Keratinocyte (primary cell): Measurements from ENCODE around the gene NTN1. TPM values are rescaled to one million over a fixed set of nuclear protein-coding genes. Genes with fewer than 3 reads are reported as not detected.

Source experiments
- DNase-seq: peaks from one replicate; pipeline ENCODE4 v3.0.0-alpha.2; 2011; ENCODE audit warnings: low read depth, missing footprints, low spot score
- FAIRE-seq: peaks from 2 replicates; lab custom pipeline; 2011; peaks lifted over from hg19 to GRCh38; lab: Jason Lieb, UNC
- H2AFZ ChIP-seq: 2 replicates; pipeline ENCODE4 v1.6.0; 2012; ENCODE audit warnings: low read length, control low read depth, inconsistent platforms; ENCODE audit not compliant: control insufficient read depth
- H3K27ac ChIP-seq: 2 replicates; pipeline ENCODE4 v1.5.1; 2011; ENCODE audit warnings: low read length; ENCODE audit not compliant: control insufficient read depth, insufficient read depth
- H3K27me3 ChIP-seq: 3 replicates; pipeline ENCODE4 v1.6.0; 2011; ENCODE audit warnings: low read length; ENCODE audit not compliant: control insufficient read depth, insufficient read depth; ENCODE audit errors: extremely low read depth
- H3K36me3 ChIP-seq, 2 experiments: 2 replicates in 1 of 2; 3 replicates in 1 of 2; pipeline ENCODE4 v1.5.1; 2011; ENCODE audit warnings: low read length in 2 of 2, mild to moderate bottlenecking in 1 of 2; ENCODE audit not compliant: control insufficient read depth in 2 of 2, insufficient read depth in 2 of 2; ENCODE audit errors: extremely low read depth in 1 of 2
- H3K4me1 ChIP-seq: 3 replicates; pipeline ENCODE4 v1.5.1; 2011; ENCODE audit warnings: low read length; ENCODE audit not compliant: control insufficient read depth, insufficient read depth; ENCODE audit errors: extremely low read depth
- H3K4me2 ChIP-seq: 3 replicates; pipeline ENCODE4 v1.6.0; 2011; ENCODE audit warnings: low read depth, low read length; ENCODE audit not compliant: control insufficient read depth, insufficient read depth; ENCODE audit errors: extremely low read depth
- H3K4me3 ChIP-seq, 3 experiments: fragments of 200-600 bp in 1 of 3; sonication (generic) in 1 of 3; 2 replicates in 2 of 3; 3 replicates in 1 of 3; pipeline ENCODE4 v1.5.1; 2011 to 2016; ENCODE audit warnings: low read length in 3 of 3, mild to moderate bottlenecking in 3 of 3, control low read depth in 2 of 3, inconsistent platforms in 1 of 3, low read depth in 1 of 3, mixed read lengths in 1 of 3, mixed run types in 1 of 3, moderate library complexity in 1 of 3; ENCODE audit not compliant: control insufficient read depth in 2 of 3, insufficient read depth in 2 of 3; ENCODE audit errors: extremely low read depth in 1 of 3
- H3K79me2 ChIP-seq: 2 replicates; pipeline ENCODE4 v1.6.0; 2012; ENCODE audit warnings: low read length; ENCODE audit not compliant: control insufficient read depth, insufficient read depth
- H3K9ac ChIP-seq: 3 replicates; pipeline ENCODE4 v1.6.0; 2011; ENCODE audit warnings: low read length; ENCODE audit not compliant: control insufficient read depth, insufficient read depth; ENCODE audit errors: extremely low read depth
- H3K9me1 ChIP-seq: 3 replicates; pipeline ENCODE4 v1.6.0; 2011; ENCODE audit warnings: low read length; ENCODE audit not compliant: control insufficient read depth, insufficient read depth; ENCODE audit errors: extremely low read depth
- H3K9me3 ChIP-seq: 2 replicates; pipeline ENCODE4 v1.5.1; 2012; ENCODE audit warnings: low read depth, low read length; ENCODE audit not compliant: control insufficient read depth
- H4K20me1 ChIP-seq: 3 replicates; pipeline ENCODE4 v1.6.0; 2011; ENCODE audit warnings: low read length; ENCODE audit not compliant: control insufficient read depth, insufficient read depth; ENCODE audit errors: extremely low read depth
- CTCF ChIP-seq, 3 experiments: IDR thresholded peaks in 1 of 3; conservative IDR thresholded peaks in 1 of 3; optimal IDR thresholded peaks in 1 of 3; 2 replicates in 2 of 3; 3 replicates in 1 of 3; pipeline versions ENCODE3 to v1.5.1; 2011; ENCODE audit warnings: low read length in 3 of 3, mild to moderate bottlenecking in 3 of 3, moderate library complexity in 2 of 3, control low read depth in 1 of 3, inconsistent platforms in 1 of 3; ENCODE audit not compliant: insufficient read depth in 2 of 3; ENCODE audit errors: extremely low read depth in 1 of 3
- EZH2 ChIP-seq: IDR thresholded peaks from one replicate; pipeline ENCODE4 v1.6.1; 2012; ENCODE audit warnings: inconsistent platforms, mild to moderate bottlenecking, low read length, moderate library complexity
- dilution Hi-C: fragments of 300-500 bp; cut with MboI; formaldehyde crosslinking; loops from one replicate; pipeline ENCODE4 v1.7.0; 2020; ENCODE audit warnings: low sequenced_read_pairs; ENCODE audit not compliant: extremely low pct_ligation_motif_present
- polyA plus RNA-seq, 5 experiments: library from polyadenylated mRNA; depleted of rRNA in 3 of 5; stranded (reverse) in 3 of 5; stranded (forward) in 1 of 5; unstranded in 1 of 5; fragments of >200 nt; gene quantifications; 1 replicate in 1 of 5; 2 replicates in 3 of 5; 3 replicates in 1 of 5; pipeline versions ENCODE4 v1.2.1 to v1.2.3, GENCODE V29; 2011 to 2012; ENCODE audit warnings: missing spikeins in 2 of 5, low read depth in 1 of 5, low replicate concordance in 1 of 5

The NTN1 gene
- polyA plus RNA-seq, 1 donor (not counting 4 experiments of a cell fraction or from before 2014, with no cell fraction given): 0.10 TPM

- no peak overlapping the region for H3K9ac ChIP-seq
- no peaks in the 10 kb centered on the region for H3K27me3 ChIP-seq
- H3K4me3 ChIP-seq: no peak overlapping the region
- no peak overlapping the region for H3K4me2 ChIP-seq
- no peaks in the 10 kb centered on the region for H4K20me1 ChIP-seq
- no peak overlapping the region for H3K27ac ChIP-seq
- no peaks in the 10 kb centered on the region for H3K4me1 ChIP-seq
- dilution Hi-C loops: no loop called here
- no peaks in the 10 kb centered on the region for H3K9me3 ChIP-seq
- H3K79me2 ChIP-seq: no peaks in the 10 kb centered on the region
- TF ChIP-seq CTCF (optimal IDR thresholded peaks at IDR 0.05 in 1 of 3, IDR thresholded peaks at IDR 0.05 in 1 of 3, conservative IDR thresholded peaks at IDR 0.05 in 1 of 3; ENCODE audit: extremely low read depth in 1 of 3, insufficient read depth in 2 of 3, low read length in 3 of 3) (no peak), EZH2 (no peak)
- H3K36me3 ChIP-seq: no peaks in the 10 kb centered on the region
- H2AFZ ChIP-seq: no peak overlapping the region
- FAIRE-seq (no peak), DNase-seq (no peak)
- H3K9me1 ChIP-seq: no peaks in the 10 kb centered on the region
These were observed 188.6 kb downstream of the NTN1 start for GRCh38 chr17:9209781-9210370.

GRCh38 chr17:9211133-9211765 is 189.9 kb downstream of the NTN1 start:
- dilution Hi-C loops: no loop called here
- DNase-seq (no peak), FAIRE-seq (no peak)
- TF ChIP-seq CTCF (optimal IDR thresholded peaks at IDR 0.05 in 1 of 3, IDR thresholded peaks at IDR 0.05 in 1 of 3, conservative IDR thresholded peaks at IDR 0.05 in 1 of 3; ENCODE audit: extremely low read depth in 1 of 3, insufficient read depth in 2 of 3, low read length in 3 of 3) (no peak), EZH2 (no peak)
- peaks cover 2% of the 10 kb centered on the region for H3K9me3 ChIP-seq
- no peak overlapping the region for H3K9ac ChIP-seq
- no peaks in the 10 kb centered on the region for H3K27me3 ChIP-seq
- no peaks in the 10 kb centered on the region for H3K36me3 ChIP-seq
- H3K79me2 ChIP-seq: no peaks in the 10 kb centered on the region
- no peaks in the 10 kb centered on the region for H3K4me1 ChIP-seq
- no peak overlapping the region for H3K4me3 ChIP-seq
- no peak overlapping the region for H3K4me2 ChIP-seq
- H3K9me1 ChIP-seq: no peaks in the 10 kb centered on the region
- H3K27ac ChIP-seq: no peak overlapping the region
- no peaks in the 10 kb centered on the region for H4K20me1 ChIP-seq
- H2AFZ ChIP-seq: no peak overlapping the region
